A673 (cell line): ENCODE data around the gene PPP2R5B.

Experiments used
- CTCF ChIP-seq: fragments of 300-800, 200-600 bp; sonication (generic); conservative IDR thresholded peaks from 2 replicates; pipeline ENCODE4 v1.5.1; 2017; ENCODE audit warnings: low read depth, mild to moderate bottlenecking, antibody characterized with exemption, low read length, moderate library complexity, mixed read lengths
- EZH2 ChIP-seq: fragments of 200-600 bp; sonication (generic); IDR thresholded peaks from 2 replicates; pipeline ENCODE4 v1.6.1; 2017; ENCODE audit warnings: borderline replicate concordance, low read depth, mild to moderate bottlenecking, mixed read lengths, antibody characterized with exemption, low read length; ENCODE audit not compliant: poor library complexity, severe bottlenecking

GRCh38 chr11:64887757-64888405 is 36.6 kb upstream of the PPP2R5B start:
- TF ChIP-seq CTCF (peak; percentile 99), EZH2 (no peak)
